Brain pericyte (primary cell): ENCODE measurements around the gene CFAP61.

ENCODE experiments used
- DNase-seq: peaks from one replicate; pipeline ENCODE4 v3.0.0-alpha.2; 2012; ENCODE audit warnings: low read depth, low spot score

CFAP61 gene

GRCh38 chr20:20161611-20162010 is 109.3 kb downstream of the CFAP61 start:
- DNase-seq: no peak

GRCh38 chr20:20167698-20168097 is 115.4 kb downstream of the CFAP61 start:
- DNase-seq: no peak

- no peak for DNase-seq
Measured at GRCh38 chr20:20173254-20173653, 120.9 kb downstream of the CFAP61 start.

GRCh38 chr20:20174089-20174835 is 121.9 kb downstream of the CFAP61 start:
- DNase-seq: no peak

- no peak for DNase-seq
Measured at GRCh38 chr20:20181322-20181721, 129.0 kb downstream of the CFAP61 start.

- DNase-seq: no peak
Measured at GRCh38 chr20:20184149-20184548, 131.8 kb downstream of the CFAP61 start.

- DNase-seq: no peak
Measured at GRCh38 chr20:20184706-20185105, 132.4 kb downstream of the CFAP61 start.

- no peak for DNase-seq
Measured at GRCh38 chr20:20188647-20189046, 136.3 kb downstream of the CFAP61 start.

- DNase-seq: no peak
Measured at GRCh38 chr20:20192366-20192765, 140.0 kb downstream of the CFAP61 start.

GRCh38 chr20:20195021-20195705 is 142.8 kb downstream of the CFAP61 start:
- DNase-seq: no peak

GRCh38 chr20:20196610-20197009 is 144.3 kb downstream of the CFAP61 start:
- DNase-seq: no peak

- DNase-seq: no peak
Measured at GRCh38 chr20:20198011-20198410, 145.7 kb downstream of the CFAP61 start.

- DNase-seq: no peak
Measured at GRCh38 chr20:20199361-20200160, 147.2 kb downstream of the CFAP61 start.

- DNase-seq: no peak
Measured at GRCh38 chr20:20201124-20201523, 148.8 kb downstream of the CFAP61 start.

- DNase-seq: no peak
Measured at GRCh38 chr20:20201639-20202038, 149.3 kb downstream of the CFAP61 start.

- DNase-seq: no peak
Measured at GRCh38 chr20:20202768-20203167, 150.4 kb downstream of the CFAP61 start.

GRCh38 chr20:20203784-20204183 is 151.5 kb downstream of the CFAP61 start:
- DNase-seq: no peak

GRCh38 chr20:20204256-20204655 is 151.9 kb downstream of the CFAP61 start:
- DNase-seq: no peak

GRCh38 chr20:20205141-20205861 is 153.0 kb downstream of the CFAP61 start:
- DNase-seq: no peak

- DNase-seq: no peak
Measured at GRCh38 chr20:20205862-20206236, 153.5 kb downstream of the CFAP61 start.

- no peak for DNase-seq
Measured at GRCh38 chr20:20206788-20207187, 154.5 kb downstream of the CFAP61 start.

GRCh38 chr20:20207291-20207690 is 155.0 kb downstream of the CFAP61 start:
- DNase-seq: no peak
